Measurements from ENCODE around the gene OLFML2A. TPM values are rescaled to one million over a fixed set of nuclear protein-coding genes. Genes with fewer than 3 reads are reported as not detected.
"Not testable (repeated sequence)": the region's sequence is repeated elsewhere in the genome, so short reads cannot be mapped to it uniquely, and the experiment has no call there.

OLFML2A gene
- total RNA-seq, 4 donors from 2014 or later = 40.7 to 64.3 (median 50.2) TPM

DNA sequence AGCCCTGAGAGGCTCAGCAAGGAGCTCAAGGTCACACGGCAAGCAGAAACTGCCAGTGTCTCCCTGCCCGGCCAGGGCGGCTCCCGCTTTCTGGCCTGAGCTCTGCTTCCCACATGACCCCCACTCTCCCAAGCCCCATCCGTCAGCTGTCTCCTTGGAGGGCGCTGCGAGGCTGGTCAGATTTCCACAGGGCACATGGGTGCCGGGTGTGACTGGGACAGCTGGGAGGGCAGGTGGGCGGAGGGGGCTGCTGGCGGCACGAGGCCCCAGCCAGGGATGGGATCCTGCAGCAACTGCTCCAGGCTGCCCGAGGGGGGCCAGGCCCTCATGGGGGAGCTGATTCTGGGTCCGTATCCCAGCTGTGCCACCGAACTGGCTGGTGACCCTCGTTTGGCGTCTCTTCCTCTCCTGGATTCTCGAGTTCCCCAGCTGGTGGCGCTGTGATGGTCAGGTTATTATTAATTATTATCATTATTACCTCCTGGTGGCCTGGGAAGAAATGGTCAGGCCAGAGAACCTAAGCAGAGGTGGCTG lies 63.4 kb downstream of the OLFML2A start:
- TF ChIP-seq CTCF (IDR thresholded peaks at IDR 0.05) (no peak), POLR2A (IDR thresholded peaks at IDR 0.05) (no peak)
- DNase-seq = no peak
- H3K27ac ChIP-seq = no peak overlapping the region
- H3K36me3 ChIP-seq = no peaks in the 10 kb centered on the region
- no peaks in the 10 kb centered on the region for H3K27me3 ChIP-seq
- WGBS, 2 donors = 73 to 88% methylated on average over 5 to 13 of the region's 18 CpGs
- H3K4me3 ChIP-seq (replicated peaks in 1 of 3) = no peak overlapping the region
- H3K9me3 ChIP-seq = no peaks in the 10 kb centered on the region
- H3K4me1 ChIP-seq = peaks cover 7 to 28% of the 10 kb centered on the region in 2 donors
- intact Hi-C loops (cut with DNase I) = no loop called here

DNA sequence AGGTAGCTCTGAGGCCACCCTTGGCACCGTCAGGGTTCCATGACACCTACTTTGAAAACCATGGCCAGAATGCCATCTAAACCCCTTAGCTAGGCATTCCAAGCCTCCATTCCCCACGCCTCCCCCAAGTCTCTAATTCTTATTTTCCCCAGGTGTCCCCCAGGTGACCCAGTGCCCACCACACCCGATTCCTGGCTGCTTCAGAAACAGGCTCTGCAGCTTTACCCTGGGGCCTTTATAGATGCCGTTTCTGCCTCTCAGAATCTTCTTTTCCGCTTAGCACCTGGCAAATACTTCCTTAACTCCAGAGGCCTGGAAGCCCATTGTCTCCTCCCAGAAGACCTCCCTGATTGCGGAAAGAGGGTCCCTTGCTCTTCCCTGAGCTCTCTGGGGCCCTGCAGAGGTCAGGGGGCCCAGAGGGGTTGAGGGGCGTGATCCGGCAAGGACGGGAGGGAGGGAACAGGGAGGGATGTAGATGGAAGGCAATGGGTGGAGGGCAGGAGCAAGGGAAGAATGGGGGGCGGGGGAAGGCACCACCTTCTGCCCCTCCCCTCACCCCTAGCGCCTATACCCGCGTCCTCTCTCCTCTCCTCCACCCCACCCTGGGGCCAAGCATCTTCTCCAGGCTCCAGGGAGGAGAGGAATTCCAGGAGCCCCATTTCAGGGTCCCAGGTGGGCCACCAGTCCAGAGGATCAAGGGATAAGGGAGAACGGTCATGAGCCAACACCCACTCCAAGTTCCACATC lies 64.3 kb downstream of the OLFML2A start:
- Histone ChIP-seq H3K4me3 (replicated peaks in 1 of 3) (no peak overlapping the region), H3K4me1 (peaks cover 5 to 21% of the 10 kb centered on the region in 2 donors), H3K9me3 (no peaks in the 10 kb centered on the region), H3K27me3 (no peaks in the 10 kb centered on the region), H3K27ac (peak overlapping the region; percentile 30 to 54 (median 48)), H3K36me3 (no peaks in the 10 kb centered on the region)
- DNase-seq = no peak
- no peak for TF ChIP-seq POLR2A (IDR thresholded peaks at IDR 0.05)
- no peak for TF ChIP-seq CTCF (IDR thresholded peaks at IDR 0.05)
- intact Hi-C loops (cut with DNase I) = no loop called here
- WGBS, 2 donors = 84 to 87% methylated on average over 14 of the region's 14 CpGs

- no peak overlapping the region for H3K4me3 ChIP-seq (replicated peaks in 1 of 3)
- whole genome bisulfite sequencing, 2 donors = 44 to 49% methylated on average over 8 to 11 of the region's 11 CpGs
Observed at GRCh38 chr9:124843456-124844034, 66.6 kb downstream of the OLFML2A start.

DNA sequence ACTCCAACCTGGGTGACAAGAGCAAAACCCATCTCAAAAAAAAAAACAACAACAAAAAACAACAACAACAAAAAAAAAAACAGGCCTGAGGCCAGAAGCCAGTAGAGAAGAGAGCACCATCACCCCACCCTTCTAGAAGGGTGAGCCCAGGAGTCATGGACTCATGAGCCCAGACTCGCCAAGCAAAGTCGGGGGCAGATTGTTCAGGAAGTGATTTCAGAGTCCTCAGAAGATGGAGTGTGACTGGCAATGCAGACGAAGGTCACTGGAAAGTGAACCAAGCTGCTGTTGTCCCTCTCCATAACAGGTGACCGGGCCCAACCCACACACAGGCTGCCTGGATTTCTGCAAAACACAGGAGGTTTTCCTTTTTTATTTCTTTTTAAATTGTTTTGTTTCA lies 67.4 kb downstream of the OLFML2A start:
- peak; percentile 55 to 57 for DNase-seq
- 44 to 50% methylated on average over 4 of the region's 4 CpGs for WGBS, 2 donors
- Histone ChIP-seq H3K4me3 (replicated peaks in 1 of 3) (no peak overlapping the region), H3K36me3 (no peaks in the 10 kb centered on the region), H3K9me3 (no peaks in the 10 kb centered on the region), H3K27me3 (no peaks in the 10 kb centered on the region), H3K27ac (peak overlapping the region; percentile 52 to 70 (median 64)), H3K4me1 (peaks cover 5 to 21% of the 10 kb centered on the region in 2 donors)
- intact Hi-C loops (cut with DNase I) = no loop called here
- TF ChIP-seq CTCF (IDR thresholded peaks at IDR 0.05) (no peak), POLR2A (IDR thresholded peaks at IDR 0.05) (no peak)

More at GRCh38 chr9:124843456-124844034, 66.6 kb downstream of the OLFML2A start:
- H3K27me3 ChIP-seq = no peaks in the 10 kb centered on the region
- peak overlapping the region; percentile 52 to 70 (median 64) for H3K27ac ChIP-seq
- intact Hi-C loops (cut with DNase I) = no loop called here
- H3K4me1 ChIP-seq = peaks cover 5 to 21% of the 10 kb centered on the region in 2 donors
- no peaks in the 10 kb centered on the region for H3K36me3 ChIP-seq
- H3K9me3 ChIP-seq = no peaks in the 10 kb centered on the region
- peak; percentile 35 to 40 for DNase-seq
- TF ChIP-seq POLR2A (IDR thresholded peaks at IDR 0.05) = peak in 1 of 2 donors; percentile 24
- TF ChIP-seq CTCF (IDR thresholded peaks at IDR 0.05) = no peak

GRCh38 chr9:124846467-124846866 lies 69.5 kb downstream of the OLFML2A start:
- H3K36me3 ChIP-seq; H3K9me3 ChIP-seq; intact Hi-C loops (cut with DNase I); DNase-seq; H3K27me3 ChIP-seq; H3K27ac ChIP-seq; H3K4me3 ChIP-seq (replicated peaks in 1 of 3): not testable (repeated sequence)
- H3K4me1 ChIP-seq = peaks cover 5 to 23% of the 10 kb centered on the region in 2 donors
- WGBS, 2 donors = 94 to 96% methylated on average over 9 of the region's 9 CpGs

All from thyroid gland (tissue), 4 donors.